Daoy (cell line): ENCODE results near the gene ADGB. TPM values are rescaled to one million over a fixed set of nuclear protein-coding genes. Genes with fewer than 3 reads are reported as not detected.

Experiments used
- DNase-seq: peaks from one replicate; pipeline ENCODE4 v3.0.0-alpha.2; 2015; ENCODE audit warnings: low read depth
- total RNA-seq: library from RNA; depleted of rRNA; stranded (reverse); fragments of >200 nt; shearing (Covaris generic); gene quantifications from 2 replicates; pipeline ENCODE4 v1.2.3, GENCODE V29; 2014; rRNA removed

ADGB gene
- total RNA-seq, 1 experiment from 2014 or later: 1.4 TPM

GRCh38 chr6:146862508-146862919, 263.7 kb downstream of the ADGB start:
- no peak for DNase-seq

- no peak for DNase-seq
Observed at GRCh38 chr6:146864300-146864699, 265.5 kb downstream of the ADGB start.

GRCh38 chr6:146864885-146865284, 266.1 kb downstream of the ADGB start:
- DNase-seq: no peak

Other genes with a start within 250 kb of the ADGB start
- 143 and 150 TPM in 2 replicates for gene RAB32, start 55.1 kb upstream of the ADGB start, total RNA-seq